DMS79 treated with DMSO at 0.1 percent for 48 hours (cell line): ENCODE measurements around the gene CD6.

ENCODE experiments used
- DNase-seq: peaks from one replicate; lab custom pipeline; 2025; lab: John Stamatoyannopoulos, UW

CD6 gene

GRCh38 chr11:61010466-61011228 lies 39.2 kb downstream of the CD6 start:
- DNase-seq, result no peak

GRCh38 chr11:61011229-61011870 lies 39.9 kb downstream of the CD6 start:
- no peak for DNase-seq

GRCh38 chr11:61011950-61012736 lies 40.7 kb downstream of the CD6 start:
- DNase-seq, result no peak

- no peak for DNase-seq
Measured at GRCh38 chr11:61012737-61013215, 41.3 kb downstream of the CD6 start.

GRCh38 chr11:61018059-61018458 lies 46.6 kb downstream of the CD6 start:
- DNase-seq, result no peak

GRCh38 chr11:61019037-61019831 lies 47.8 kb downstream of the CD6 start:
- no peak for DNase-seq

GRCh38 chr11:61019832-61020405 lies 48.4 kb downstream of the CD6 start:
- DNase-seq, result no peak

- no peak for DNase-seq
Measured at GRCh38 chr11:61020551-61021235, 49.2 kb downstream of the CD6 start.

GRCh38 chr11:61021661-61022212 lies 50.3 kb downstream of the CD6 start:
- no peak for DNase-seq

GRCh38 chr11:61022311-61023085 lies 51.0 kb downstream of the CD6 start:
- DNase-seq, result peak; percentile 24

GRCh38 chr11:61023086-61023965 lies 51.8 kb downstream of the CD6 start:
- DNase-seq, result peak; percentile 51

GRCh38 chr11:61023966-61024295 lies 52.5 kb downstream of the CD6 start:
- DNase-seq, result no peak

GRCh38 chr11:61024938-61025820 lies 53.7 kb downstream of the CD6 start:
- DNase-seq, result no peak

GRCh38 chr11:61025821-61026120 lies 54.3 kb downstream of the CD6 start:
- DNase-seq, result no peak

GRCh38 chr11:61026121-61027031 lies 54.9 kb downstream of the CD6 start:
- DNase-seq, result no peak

GRCh38 chr11:61027141-61027840 lies 55.8 kb downstream of the CD6 start:
- no peak for DNase-seq
